ENCODE measurements around the gene YPEL2. TPM values are rescaled to one million over a fixed set of nuclear protein-coding genes. Genes with fewer than 3 reads are reported as not detected.
"Not testable (repeated sequence)": the region's sequence is repeated elsewhere in the genome, so short reads cannot be mapped to it uniquely, and the experiment has no call there.

The YPEL2 gene
- total RNA-seq, 1 donor from 2014 or later = 8.7 TPM

DNA sequence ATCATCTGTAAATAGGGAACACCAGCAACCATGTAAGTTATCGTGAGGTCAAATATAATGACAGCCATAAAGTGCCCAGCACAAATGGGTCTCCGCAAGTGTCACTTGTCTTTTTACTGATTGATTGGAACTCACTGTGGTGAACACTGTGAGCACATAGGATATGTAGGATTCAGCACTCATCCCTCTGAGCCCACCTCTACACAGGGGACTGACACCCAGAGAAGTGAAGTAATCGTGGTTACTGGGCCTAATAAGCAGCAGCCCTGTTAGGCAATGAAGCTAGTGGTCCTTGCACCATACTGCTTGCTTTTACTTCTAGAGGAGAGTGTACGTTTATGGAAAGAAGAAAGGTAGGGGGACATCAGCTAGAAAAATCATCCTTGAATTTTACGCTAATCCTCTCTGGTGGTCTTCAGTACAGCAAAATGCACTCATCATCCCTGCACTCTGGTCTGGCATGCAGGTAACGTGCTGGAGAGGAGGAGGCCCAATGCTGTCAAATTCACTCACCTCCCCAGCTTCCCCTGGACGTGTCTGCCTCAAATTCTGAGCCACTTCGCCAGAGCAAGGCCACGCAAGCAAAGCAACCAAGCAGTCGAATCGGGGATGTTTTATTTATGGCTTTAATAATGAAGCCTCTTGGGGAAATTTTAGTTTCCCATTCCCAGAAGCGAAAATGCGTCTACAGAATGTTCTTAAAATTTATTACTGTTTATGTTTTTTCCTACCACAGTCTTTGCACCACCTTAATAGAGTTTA lies 74.7 kb downstream of the YPEL2 start:
- Mint-ChIP-seq H3K27ac (peak overlapping the region; percentile 95), H3K36me3 (peaks cover 9% of the 10 kb centered on the region), H3K27me3 (ENCODE audit: low read depth) (no peaks in the 10 kb centered on the region), H3K4me1 (peaks cover 33% of the 10 kb centered on the region), H3K4me3 (no peak overlapping the region), H3K9me3 (peaks cover 6% of the 10 kb centered on the region)
- no peak for DNase-seq (ENCODE audit: low spot score in 2 of 2, unreplicated experiment in 2 of 2)
- TF ChIP-seq, protein P1, sequence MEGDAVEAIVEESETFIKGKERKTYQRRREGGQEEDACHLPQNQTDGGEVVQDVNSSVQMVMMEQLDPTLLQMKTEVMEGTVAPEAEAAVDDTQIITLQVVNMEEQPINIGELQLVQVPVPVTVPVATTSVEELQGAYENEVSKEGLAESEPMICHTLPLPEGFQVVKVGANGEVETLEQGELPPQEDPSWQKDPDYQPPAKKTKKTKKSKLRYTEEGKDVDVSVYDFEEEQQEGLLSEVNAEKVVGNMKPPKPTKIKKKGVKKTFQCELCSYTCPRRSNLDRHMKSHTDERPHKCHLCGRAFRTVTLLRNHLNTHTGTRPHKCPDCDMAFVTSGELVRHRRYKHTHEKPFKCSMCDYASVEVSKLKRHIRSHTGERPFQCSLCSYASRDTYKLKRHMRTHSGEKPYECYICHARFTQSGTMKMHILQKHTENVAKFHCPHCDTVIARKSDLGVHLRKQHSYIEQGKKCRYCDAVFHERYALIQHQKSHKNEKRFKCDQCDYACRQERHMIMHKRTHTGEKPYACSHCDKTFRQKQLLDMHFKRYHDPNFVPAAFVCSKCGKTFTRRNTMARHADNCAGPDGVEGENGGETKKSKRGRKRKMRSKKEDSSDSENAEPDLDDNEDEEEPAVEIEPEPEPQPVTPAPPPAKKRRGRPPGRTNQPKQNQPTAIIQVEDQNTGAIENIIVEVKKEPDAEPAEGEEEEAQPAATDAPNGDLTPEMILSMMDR (IDR thresholded peaks at IDR 0.05; ENCODE audit: unreplicated experiment) = no peak

GRCh38 chr17:59406808-59407381 lies 75.4 kb downstream of the YPEL2 start:
- Mint-ChIP-seq H3K27ac (peak overlapping the region; percentile 95), H3K9me3 (peaks cover 9% of the 10 kb centered on the region), H3K4me1 (peaks cover 26% of the 10 kb centered on the region), H3K36me3 (peaks cover 10% of the 10 kb centered on the region), H3K27me3 (ENCODE audit: low read depth) (no peaks in the 10 kb centered on the region), H3K4me3 (peak overlapping the region; percentile 47)
- DNase-seq (ENCODE audit: low spot score in 2 of 2, unreplicated experiment in 2 of 2) = no peak
- TF ChIP-seq, protein P1 (IDR thresholded peaks at IDR 0.05; ENCODE audit: unreplicated experiment) = no peak

GRCh38 chr17:59409336-59410048 lies 78.0 kb downstream of the YPEL2 start:
- H3K36me3 Mint-ChIP-seq = peaks cover 7% of the 10 kb centered on the region
- H3K4me3 Mint-ChIP-seq = no peak overlapping the region
- H3K27ac Mint-ChIP-seq = no peak overlapping the region
- no peak for DNase-seq (ENCODE audit: low spot score in 2 of 2, unreplicated experiment in 2 of 2)
- TF ChIP-seq, protein P1 (IDR thresholded peaks at IDR 0.05; ENCODE audit: unreplicated experiment) = no peak
- H3K9me3 Mint-ChIP-seq = peaks cover 9% of the 10 kb centered on the region
- no peaks in the 10 kb centered on the region for H3K27me3 Mint-ChIP-seq (ENCODE audit: low read depth)
- H3K4me1 Mint-ChIP-seq = peaks cover 24% of the 10 kb centered on the region

DNA sequence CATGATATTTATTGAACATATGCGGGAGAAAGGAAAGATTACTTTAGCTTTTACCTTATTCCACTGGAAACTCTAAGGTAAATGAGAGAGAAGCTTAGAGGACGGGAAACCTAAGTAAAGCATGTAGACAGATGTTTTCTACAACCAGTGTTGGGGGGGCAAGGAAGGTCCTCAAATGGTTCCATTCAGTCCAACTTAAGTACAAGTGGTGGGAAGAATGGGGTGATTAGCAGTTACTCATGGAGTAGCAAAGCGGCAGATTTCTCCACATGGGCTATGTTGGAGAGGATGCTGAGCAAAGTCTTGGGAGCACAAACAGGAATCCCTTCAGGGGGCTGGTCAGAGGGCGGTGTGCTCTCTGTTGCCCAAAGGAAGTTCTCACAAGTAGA lies 78.6 kb downstream of the YPEL2 start:
- H3K27ac Mint-ChIP-seq = no peak overlapping the region
- peaks cover 7% of the 10 kb centered on the region for H3K36me3 Mint-ChIP-seq
- TF ChIP-seq, protein P1 (IDR thresholded peaks at IDR 0.05; ENCODE audit: unreplicated experiment) = no peak
- H3K27me3 Mint-ChIP-seq (ENCODE audit: low read depth) = no peaks in the 10 kb centered on the region
- peaks cover 24% of the 10 kb centered on the region for H3K4me1 Mint-ChIP-seq
- no peak overlapping the region for H3K4me3 Mint-ChIP-seq
- no peak for DNase-seq (ENCODE audit: low spot score in 2 of 2, unreplicated experiment in 2 of 2)
- peaks cover 9% of the 10 kb centered on the region for H3K9me3 Mint-ChIP-seq

GRCh38 chr17:59412431-59412830 lies 81.0 kb downstream of the YPEL2 start:
- not testable (repeated sequence) for H3K27me3 Mint-ChIP-seq (ENCODE audit: low read depth); DNase-seq (ENCODE audit: low spot score in 2 of 2, unreplicated experiment in 2 of 2); H3K27ac Mint-ChIP-seq; H3K9me3 Mint-ChIP-seq; H3K4me1 Mint-ChIP-seq; H3K4me3 Mint-ChIP-seq; H3K36me3 Mint-ChIP-seq

Measured in mesothelial cell of epicardium (in vitro differentiated cells).